Activated CD4-positive, alpha-beta T cell treated with anti-CD3 and anti-CD28 coated beads, Interleukin-2, amount 10 ng/mL, durations not matched to agents 7 days and 5 days (primary cell): Measurements from ENCODE around the gene AGBL1. TPM values are rescaled to one million over a fixed set of nuclear protein-coding genes. Genes with fewer than 3 reads are reported as not detected.
"Not testable (repeated sequence)": the region's sequence is repeated elsewhere in the genome, so short reads cannot be mapped to it uniquely, and the experiment has no call there.

Experiments
- CTCF ChIA-PET: fragments of 350-600 bp; sonication (Branson Sonifier 250); formaldehyde crosslinking; loops from one replicate; lab custom pipeline; 2021; ENCODE audit warnings: antibody characterized with exemption; lab: Charles Lee
- POLR2A ChIA-PET: fragments of 350-600 bp; sonication (Branson Sonifier 250); formaldehyde crosslinking; loops from one replicate; lab custom pipeline; 2021; ENCODE audit warnings: antibody characterized with exemption; lab: Charles Lee
- DNase-seq: peaks from one replicate; pipeline ENCODE4 v3.0.0-alpha.2; 2020
- H3K27ac Mint-ChIP-seq: one replicate; pipeline ENCODE4 v1.8.0; 2021; ENCODE audit warnings: mild to moderate bottlenecking, moderate library complexity, mixed read lengths
- H3K27me3 Mint-ChIP-seq: one replicate; pipeline ENCODE4 v1.8.0; 2021; ENCODE audit warnings: mixed read lengths
- H3K36me3 Mint-ChIP-seq: one replicate; pipeline ENCODE4 v1.8.0; 2021; ENCODE audit warnings: low read depth, mixed read lengths
- H3K4me1 Mint-ChIP-seq: one replicate; pipeline ENCODE4 v1.8.0; 2021; ENCODE audit warnings: mixed read lengths
- H3K4me3 Mint-ChIP-seq: one replicate; pipeline ENCODE4 v1.8.0; 2021; ENCODE audit warnings: mild to moderate bottlenecking, moderate library complexity, mixed read lengths
- H3K9me3 Mint-ChIP-seq: one replicate; pipeline ENCODE4 v1.8.0; 2021; ENCODE audit warnings: mixed read lengths
- total RNA-seq, 2 experiments: library from RNA; stranded (reverse); gene quantifications; one replicate each; pipeline ENCODE4 v1.2.3, GENCODE V29; 2021

Gene AGBL1
- total RNA-seq, 2 experiments from 2014 or later = not detected

DNA sequence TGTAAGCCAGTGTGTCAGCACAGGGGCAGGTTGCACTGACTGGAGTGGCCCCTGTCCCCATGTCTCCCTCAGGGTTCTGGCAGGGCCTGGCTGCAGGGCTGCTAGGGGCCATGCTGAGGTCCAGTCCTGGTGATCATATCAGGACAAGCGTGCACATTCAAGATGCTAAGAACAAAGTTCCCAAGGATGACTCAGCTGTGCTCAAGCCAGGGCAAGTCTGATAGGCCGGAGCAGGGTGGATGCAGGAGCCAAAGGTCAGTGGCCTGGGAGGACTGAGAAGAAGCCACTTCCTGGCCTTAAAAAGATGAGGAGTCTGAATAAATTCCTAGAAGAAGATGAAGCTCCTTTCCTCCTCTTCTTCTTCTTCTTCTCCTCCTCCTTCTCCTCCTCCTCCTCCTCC is 353.2 kb downstream of the AGBL1 start:
- DNase-seq = no peak
- H3K27ac Mint-ChIP-seq = no peak overlapping the region
- H3K9me3 Mint-ChIP-seq = no peaks in the 10 kb centered on the region
- ChIA-PET CTCF (interaction anchor here (0.7 kb wide), 1 partner anchor 13 kb away, joined by 3 read pairs; no protein-coding TSS in a partner anchor), POLR2A (no interaction called here)
- H3K27me3 Mint-ChIP-seq = no peaks in the 10 kb centered on the region
- no peaks in the 10 kb centered on the region for H3K36me3 Mint-ChIP-seq
- no peaks in the 10 kb centered on the region for H3K4me1 Mint-ChIP-seq
- H3K4me3 Mint-ChIP-seq = no peak overlapping the region

GRCh38 chr15:86433983-86434382 is 354.3 kb downstream of the AGBL1 start:
- no peak overlapping the region for H3K27ac Mint-ChIP-seq
- no peaks in the 10 kb centered on the region for H3K4me1 Mint-ChIP-seq
- H3K9me3 Mint-ChIP-seq = no peaks in the 10 kb centered on the region
- no peaks in the 10 kb centered on the region for H3K27me3 Mint-ChIP-seq
- no peak for DNase-seq
- H3K4me3 Mint-ChIP-seq = no peak overlapping the region
- ChIA-PET POLR2A (no interaction called here), CTCF (no interaction called here)
- no peaks in the 10 kb centered on the region for H3K36me3 Mint-ChIP-seq

GRCh38 chr15:86439614-86440013 is 359.9 kb downstream of the AGBL1 start:
- Mint-ChIP-seq H3K9me3 (peaks cover 5% of the 10 kb centered on the region), H3K4me3 (no peak overlapping the region), H3K27me3 (no peaks in the 10 kb centered on the region), H3K4me1 (no peaks in the 10 kb centered on the region), H3K36me3 (no peaks in the 10 kb centered on the region), H3K27ac (no peak overlapping the region)
- ChIA-PET CTCF (no interaction called here), POLR2A (no interaction called here)
- DNase-seq = no peak

DNA sequence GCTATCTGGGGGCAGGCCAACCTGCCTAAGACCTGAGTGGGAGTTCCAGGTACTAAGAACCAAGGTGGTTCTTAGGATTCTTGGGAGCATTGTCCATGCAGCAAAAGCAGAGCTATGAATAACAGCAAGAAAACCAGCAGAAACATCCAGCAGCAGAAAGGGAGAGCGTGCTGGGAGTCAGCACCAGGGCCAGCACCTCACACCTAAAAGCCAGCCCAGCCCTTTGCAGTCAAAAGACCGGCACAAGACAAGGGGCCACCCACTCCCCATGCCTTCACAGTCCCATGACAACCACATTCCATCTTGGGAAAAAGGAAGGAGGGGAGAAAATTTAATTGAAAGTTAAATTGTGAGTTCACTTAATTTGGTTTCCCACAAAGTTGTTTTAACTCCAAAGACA is 364.9 kb downstream of the AGBL1 start:
- Mint-ChIP-seq H3K9me3 (peaks cover 5% of the 10 kb centered on the region), H3K27ac (no peak overlapping the region), H3K4me3 (no peak overlapping the region), H3K36me3 (no peaks in the 10 kb centered on the region), H3K27me3 (no peaks in the 10 kb centered on the region), H3K4me1 (no peaks in the 10 kb centered on the region)
- ChIA-PET CTCF (no interaction called here), POLR2A (no interaction called here)
- no peak for DNase-seq

GRCh38 chr15:86445579-86446252 is 366.0 kb downstream of the AGBL1 start:
- Mint-ChIP-seq H3K27ac (no peak overlapping the region), H3K4me3 (no peak overlapping the region), H3K4me1 (no peaks in the 10 kb centered on the region), H3K9me3 (peaks cover 3% of the 10 kb centered on the region), H3K27me3 (no peaks in the 10 kb centered on the region), H3K36me3 (no peaks in the 10 kb centered on the region)
- POLR2A ChIA-PET = no interaction called here
- no peak for DNase-seq
- CTCF ChIA-PET = no interaction called here

- CTCF ChIA-PET = no interaction called here
Measured at GRCh38 chr15:86446253-86446640, 366.6 kb downstream of the AGBL1 start.

DNA sequence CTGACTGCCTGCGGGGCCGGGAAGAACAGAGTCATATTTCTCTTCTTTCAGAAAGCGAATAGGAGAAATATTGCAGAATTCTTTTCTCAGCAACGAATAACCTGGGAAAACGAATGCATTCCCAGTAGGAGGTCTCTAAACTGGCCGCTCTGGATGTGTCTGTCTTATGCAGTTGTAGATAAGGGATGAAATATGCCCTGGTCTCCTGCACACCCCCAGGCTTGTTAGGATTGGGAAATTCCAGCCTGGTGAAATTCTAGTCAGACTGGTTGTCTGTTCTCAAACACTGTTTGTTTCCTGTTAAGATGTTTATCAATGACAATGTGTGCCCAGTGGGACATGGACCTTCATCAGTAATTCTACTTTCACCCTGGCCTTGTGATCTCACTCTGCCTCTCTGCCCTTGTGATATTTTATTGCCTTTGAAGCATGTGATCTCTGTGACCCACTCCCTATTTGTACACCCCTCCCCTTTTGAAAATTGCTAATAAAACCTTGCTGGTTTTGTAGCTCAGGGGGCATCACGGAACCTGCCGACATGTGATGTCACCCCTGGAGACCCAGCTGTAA is 385.9 kb downstream of the AGBL1 start:
- H3K27me3 Mint-ChIP-seq, CTCF ChIA-PET, DNase-seq, H3K4me1 Mint-ChIP-seq, H3K36me3 Mint-ChIP-seq, H3K9me3 Mint-ChIP-seq, H3K27ac Mint-ChIP-seq, H3K4me3 Mint-ChIP-seq, POLR2A ChIA-PET: not testable (repeated sequence)

More at GRCh38 chr15:86446253-86446640, 366.6 kb downstream of the AGBL1 start:
- Mint-ChIP-seq H3K9me3 (no peaks in the 10 kb centered on the region), H3K27me3 (no peaks in the 10 kb centered on the region), H3K4me1 (no peaks in the 10 kb centered on the region), H3K36me3 (no peaks in the 10 kb centered on the region), H3K27ac (no peak overlapping the region), H3K4me3 (no peak overlapping the region)
- no peak for DNase-seq
- POLR2A ChIA-PET = no interaction called here

DNA sequence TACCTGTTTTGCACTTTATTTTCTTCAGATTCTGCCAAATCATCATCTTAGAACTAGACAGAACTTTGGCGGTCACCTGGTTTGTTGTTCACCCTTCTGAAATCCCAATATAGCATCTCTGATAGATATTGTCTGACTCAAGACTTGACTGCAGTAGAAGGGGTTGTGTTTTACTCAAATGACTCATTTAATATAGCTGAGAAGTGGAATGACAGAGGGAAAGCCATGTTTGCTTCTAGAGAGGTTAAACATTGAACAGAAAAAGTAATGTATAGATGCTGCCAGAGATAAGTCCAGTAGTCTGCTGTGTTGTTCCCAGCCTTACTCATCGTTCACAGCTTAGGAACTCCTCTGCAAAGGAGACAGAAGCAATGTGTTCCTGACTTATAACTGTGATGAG is 402.0 kb downstream of the AGBL1 start:
- ChIA-PET POLR2A (no interaction called here), CTCF (interaction anchor here (0.6 kb wide), 1 partner anchor 28 kb away, joined by 4 read pairs; no protein-coding TSS in a partner anchor)
- no peak for DNase-seq
- Mint-ChIP-seq H3K9me3 (no peaks in the 10 kb centered on the region), H3K27ac (no peak overlapping the region), H3K36me3 (no peaks in the 10 kb centered on the region), H3K4me3 (no peak overlapping the region), H3K4me1 (no peaks in the 10 kb centered on the region), H3K27me3 (no peaks in the 10 kb centered on the region)

GRCh38 chr15:86483936-86484335 is 404.3 kb downstream of the AGBL1 start:
- ChIA-PET CTCF (no interaction called here), POLR2A (no interaction called here)
- Mint-ChIP-seq H3K36me3 (no peaks in the 10 kb centered on the region), H3K9me3 (no peaks in the 10 kb centered on the region), H3K4me3 (no peak overlapping the region), H3K4me1 (no peaks in the 10 kb centered on the region), H3K27me3 (no peaks in the 10 kb centered on the region), H3K27ac (no peak overlapping the region)
- no peak for DNase-seq

- Mint-ChIP-seq H3K4me1 (no peaks in the 10 kb centered on the region), H3K27ac (no peak overlapping the region), H3K36me3 (no peaks in the 10 kb centered on the region), H3K9me3 (no peaks in the 10 kb centered on the region), H3K27me3 (no peaks in the 10 kb centered on the region), H3K4me3 (no peak overlapping the region)
- ChIA-PET POLR2A (no interaction called here), CTCF (no interaction called here)
- DNase-seq = no peak
Measured at GRCh38 chr15:86488046-86488445, 408.4 kb downstream of the AGBL1 start.

- Mint-ChIP-seq H3K27me3 (no peaks in the 10 kb centered on the region), H3K4me3 (no peak overlapping the region), H3K4me1 (no peaks in the 10 kb centered on the region), H3K36me3 (no peaks in the 10 kb centered on the region), H3K27ac (no peak overlapping the region), H3K9me3 (no peaks in the 10 kb centered on the region)
- ChIA-PET CTCF (interaction anchor here (0.9 kb wide), 1 partner anchor 36 kb away, joined by 3 read pairs; no protein-coding TSS in a partner anchor), POLR2A (no interaction called here)
- no peak for DNase-seq
Measured at GRCh38 chr15:86489981-86490380, 410.3 kb downstream of the AGBL1 start.

- ChIA-PET POLR2A (interaction anchor here (0.7 kb wide), 1 partner anchor 116 kb away, joined by 4 read pairs; no protein-coding TSS in a partner anchor), CTCF (interaction anchor here (0.9 kb wide), 1 partner anchor 38 kb away, joined by 3 read pairs; no protein-coding TSS in a partner anchor)
- no peaks in the 10 kb centered on the region for H3K4me1 Mint-ChIP-seq
- H3K27ac Mint-ChIP-seq = no peak overlapping the region
- H3K9me3 Mint-ChIP-seq = no peaks in the 10 kb centered on the region
- no peak for DNase-seq
- no peaks in the 10 kb centered on the region for H3K36me3 Mint-ChIP-seq
- H3K4me3 Mint-ChIP-seq = no peak overlapping the region
- no peaks in the 10 kb centered on the region for H3K27me3 Mint-ChIP-seq
Measured at GRCh38 chr15:86491118-86491517, 411.4 kb downstream of the AGBL1 start.

DNA sequence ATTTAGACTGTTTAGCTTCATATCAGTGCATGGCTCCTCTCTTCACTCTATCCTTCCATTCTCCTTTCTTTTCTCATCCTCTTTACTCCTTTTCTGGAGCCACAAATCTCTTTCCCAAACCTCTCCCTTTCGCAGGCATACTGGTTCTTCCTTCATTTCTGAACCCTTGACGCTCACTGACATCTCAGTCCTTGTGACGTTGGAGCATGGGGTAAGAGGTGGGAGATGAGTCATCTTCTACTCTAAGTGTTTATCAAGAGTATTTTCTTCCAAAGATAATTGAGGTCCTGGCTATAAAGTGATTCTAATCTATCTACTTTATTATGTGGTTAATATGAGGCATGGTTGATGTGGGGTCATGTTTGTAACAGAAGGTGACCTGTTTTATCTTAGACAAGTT is 414.2 kb downstream of the AGBL1 start:
- no peak overlapping the region for H3K27ac Mint-ChIP-seq
- no peaks in the 10 kb centered on the region for H3K27me3 Mint-ChIP-seq
- no peaks in the 10 kb centered on the region for H3K4me1 Mint-ChIP-seq
- H3K4me3 Mint-ChIP-seq = no peak overlapping the region
- ChIA-PET POLR2A (no interaction called here), CTCF (no interaction called here)
- no peaks in the 10 kb centered on the region for H3K36me3 Mint-ChIP-seq
- no peak for DNase-seq
- no peaks in the 10 kb centered on the region for H3K9me3 Mint-ChIP-seq
